ENCODE results near the gene ROBO1.

Gene ROBO1

DNA sequence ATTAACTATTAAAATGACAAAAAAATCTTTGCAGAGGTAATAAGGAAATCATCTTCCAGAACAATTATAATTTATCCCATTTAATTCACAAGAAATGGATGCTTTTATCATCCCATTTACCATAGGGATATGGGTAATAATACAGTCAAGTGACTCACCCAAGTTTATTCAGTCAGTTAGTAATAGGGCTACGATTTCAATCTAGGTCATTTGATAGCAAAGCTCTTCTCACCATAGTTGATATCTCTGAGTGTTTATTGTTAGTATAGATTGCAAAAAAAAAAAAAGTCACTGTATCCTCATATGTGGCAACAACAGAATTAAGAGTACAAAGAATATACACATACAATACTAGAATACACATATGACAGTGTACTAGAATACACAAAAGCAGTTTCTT lies 797.1 kb downstream of the ROBO1 start:
- H3K4me3 ChIP-seq (ENCODE audit: low read length in 2 of 2): no peak overlapping the region
- no peaks in the 10 kb centered on the region for H3K9me3 ChIP-seq (ENCODE audit: control insufficient read depth in 2 of 2, low read length in 2 of 2)
- no peaks in the 10 kb centered on the region for H3K36me3 ChIP-seq (ENCODE audit: control insufficient read depth in 2 of 2, insufficient read depth in 2 of 2, low read length in 2 of 2)
- no peaks in the 10 kb centered on the region for H3K4me1 ChIP-seq (ENCODE audit: control insufficient read depth in 2 of 2, insufficient read depth in 2 of 2, low read length in 2 of 2)
- no peaks in the 10 kb centered on the region for H3K27me3 ChIP-seq (ENCODE audit: control insufficient read depth in 2 of 2, insufficient read depth in 2 of 2, low read length in 2 of 2)
- H3K9ac ChIP-seq (ENCODE audit: low read depth in 1 of 2, low read length in 2 of 2): no peak overlapping the region
- no peak overlapping the region for H3K27ac ChIP-seq (ENCODE audit: low read depth in 2 of 2, low read length in 2 of 2)

DNA sequence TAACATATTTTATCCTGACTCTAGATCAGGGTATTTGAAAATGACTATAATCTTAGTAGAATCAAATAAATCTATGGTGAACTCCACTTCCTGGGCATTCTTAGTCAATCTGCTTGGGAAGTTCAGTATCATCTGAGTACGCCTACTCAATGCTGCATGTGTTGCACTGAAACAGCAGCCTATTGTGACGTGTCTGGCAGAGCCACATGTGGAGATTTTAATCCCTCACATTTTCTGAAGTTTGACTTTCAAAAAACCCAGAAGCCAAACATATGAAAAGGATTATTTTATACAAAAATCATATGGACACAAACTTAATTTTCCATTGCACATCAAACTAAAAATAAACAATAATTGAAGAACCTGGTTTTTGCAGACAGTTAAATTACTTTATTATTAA lies 798.3 kb downstream of the ROBO1 start:
- no peaks in the 10 kb centered on the region for H3K9me3 ChIP-seq (ENCODE audit: control insufficient read depth in 2 of 2, low read length in 2 of 2)
- no peak overlapping the region for H3K4me3 ChIP-seq (ENCODE audit: low read length in 2 of 2)
- no peak overlapping the region for H3K27ac ChIP-seq (ENCODE audit: low read depth in 2 of 2, low read length in 2 of 2)
- H3K27me3 ChIP-seq (ENCODE audit: control insufficient read depth in 2 of 2, insufficient read depth in 2 of 2, low read length in 2 of 2): no peaks in the 10 kb centered on the region
- no peaks in the 10 kb centered on the region for H3K36me3 ChIP-seq (ENCODE audit: control insufficient read depth in 2 of 2, insufficient read depth in 2 of 2, low read length in 2 of 2)
- no peak overlapping the region for H3K9ac ChIP-seq (ENCODE audit: low read depth in 1 of 2, low read length in 2 of 2)
- no peaks in the 10 kb centered on the region for H3K4me1 ChIP-seq (ENCODE audit: control insufficient read depth in 2 of 2, insufficient read depth in 2 of 2, low read length in 2 of 2)

DNA sequence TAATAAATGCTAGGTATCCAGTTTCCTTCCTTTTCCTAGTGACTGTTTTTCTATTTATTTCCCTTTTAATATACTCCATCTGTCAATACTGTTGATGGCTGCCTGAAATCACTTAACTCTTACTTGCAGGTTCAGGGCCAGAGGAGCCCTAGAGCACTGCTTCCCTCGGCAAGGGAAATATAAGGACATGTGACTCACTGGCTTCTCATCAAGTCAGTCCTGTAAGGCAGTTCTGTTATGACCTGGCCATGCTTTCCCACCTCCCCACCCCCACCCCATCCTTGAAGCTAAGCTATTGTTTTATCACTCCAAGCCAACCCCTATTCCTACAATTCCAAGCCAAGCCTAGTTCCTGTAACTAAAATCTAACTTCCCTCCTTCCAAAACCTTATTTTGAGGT lies 800.7 kb downstream of the ROBO1 start:
- Histone ChIP-seq H3K4me1 (ENCODE audit: control insufficient read depth in 2 of 2, insufficient read depth in 2 of 2, low read length in 2 of 2) (no peaks in the 10 kb centered on the region), H3K27me3 (ENCODE audit: control insufficient read depth in 2 of 2, insufficient read depth in 2 of 2, low read length in 2 of 2) (no peaks in the 10 kb centered on the region), H3K4me3 (ENCODE audit: low read length in 2 of 2) (no peak overlapping the region), H3K36me3 (ENCODE audit: control insufficient read depth in 2 of 2, insufficient read depth in 2 of 2, low read length in 2 of 2) (no peaks in the 10 kb centered on the region), H3K9me3 (ENCODE audit: control insufficient read depth in 2 of 2, low read length in 2 of 2) (no peaks in the 10 kb centered on the region), H3K27ac (ENCODE audit: low read depth in 2 of 2, low read length in 2 of 2) (no peak overlapping the region), H3K9ac (ENCODE audit: low read depth in 1 of 2, low read length in 2 of 2) (no peak overlapping the region)

DNA sequence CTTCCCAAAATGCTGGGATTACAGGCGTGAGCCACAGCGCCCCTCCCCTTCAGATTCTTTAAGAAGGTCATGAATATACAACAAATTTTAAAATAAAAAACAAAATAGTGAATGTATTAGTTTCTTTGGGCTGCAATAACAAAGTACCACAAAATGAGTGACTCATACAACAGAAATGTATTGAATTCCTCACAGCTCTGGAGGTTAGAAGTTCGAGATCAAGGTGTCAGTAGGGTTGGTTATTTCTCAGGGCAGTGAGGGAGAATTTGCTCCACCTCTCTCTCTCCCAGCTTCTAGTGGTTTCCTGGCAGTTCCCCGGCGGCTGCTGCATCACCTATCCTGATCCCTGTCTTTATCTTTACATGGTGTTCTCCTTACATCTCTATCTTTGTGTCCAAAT lies 804.0 kb downstream of the ROBO1 start:
- Histone ChIP-seq H3K9me3 (ENCODE audit: control insufficient read depth in 2 of 2, low read length in 2 of 2) (no peaks in the 10 kb centered on the region), H3K36me3 (ENCODE audit: control insufficient read depth in 2 of 2, insufficient read depth in 2 of 2, low read length in 2 of 2) (no peaks in the 10 kb centered on the region), H3K27me3 (ENCODE audit: control insufficient read depth in 2 of 2, insufficient read depth in 2 of 2, low read length in 2 of 2) (no peaks in the 10 kb centered on the region)

DNA sequence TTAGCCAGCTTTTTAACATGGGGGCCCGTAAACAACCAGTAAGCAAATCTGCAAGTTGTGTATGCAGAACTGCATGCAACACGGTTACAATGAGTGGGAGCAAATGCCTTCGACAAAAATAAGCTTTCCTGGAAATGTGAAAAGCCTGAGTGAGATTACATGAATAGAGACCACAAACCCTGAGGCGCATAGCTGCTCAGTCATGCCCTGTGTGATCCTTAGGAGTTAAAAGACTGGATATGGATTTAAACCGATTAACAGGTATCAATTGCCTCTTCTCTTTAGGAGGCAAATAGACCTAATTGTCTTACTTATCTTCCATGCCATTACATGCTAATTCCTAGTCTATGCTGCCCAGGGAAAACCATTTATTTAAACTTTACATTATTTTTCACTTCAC lies 810.3 kb downstream of the ROBO1 start:
- Histone ChIP-seq H3K9ac (ENCODE audit: low read depth in 1 of 2, low read length in 2 of 2) (no peak overlapping the region), H3K36me3 (ENCODE audit: control insufficient read depth in 2 of 2, insufficient read depth in 2 of 2, low read length in 2 of 2) (no peaks in the 10 kb centered on the region), H3K4me1 (ENCODE audit: control insufficient read depth in 2 of 2, insufficient read depth in 2 of 2, low read length in 2 of 2) (no peaks in the 10 kb centered on the region), H3K4me3 (ENCODE audit: low read length in 2 of 2) (no peak overlapping the region), H3K27me3 (ENCODE audit: control insufficient read depth in 2 of 2, insufficient read depth in 2 of 2, low read length in 2 of 2) (no peaks in the 10 kb centered on the region), H3K9me3 (ENCODE audit: control insufficient read depth in 2 of 2, low read length in 2 of 2) (no peaks in the 10 kb centered on the region), H3K27ac (ENCODE audit: low read depth in 2 of 2, low read length in 2 of 2) (no peak overlapping the region)

More for the DNA sequence above, 804.0 kb downstream of the ROBO1 start:
- Histone ChIP-seq H3K27ac (ENCODE audit: low read depth in 2 of 2, low read length in 2 of 2) (no peak overlapping the region), H3K4me3 (ENCODE audit: low read length in 2 of 2) (no peak overlapping the region), H3K9ac (ENCODE audit: low read depth in 1 of 2, low read length in 2 of 2) (no peak overlapping the region), H3K4me1 (ENCODE audit: control insufficient read depth in 2 of 2, insufficient read depth in 2 of 2, low read length in 2 of 2) (no peaks in the 10 kb centered on the region)

DNA sequence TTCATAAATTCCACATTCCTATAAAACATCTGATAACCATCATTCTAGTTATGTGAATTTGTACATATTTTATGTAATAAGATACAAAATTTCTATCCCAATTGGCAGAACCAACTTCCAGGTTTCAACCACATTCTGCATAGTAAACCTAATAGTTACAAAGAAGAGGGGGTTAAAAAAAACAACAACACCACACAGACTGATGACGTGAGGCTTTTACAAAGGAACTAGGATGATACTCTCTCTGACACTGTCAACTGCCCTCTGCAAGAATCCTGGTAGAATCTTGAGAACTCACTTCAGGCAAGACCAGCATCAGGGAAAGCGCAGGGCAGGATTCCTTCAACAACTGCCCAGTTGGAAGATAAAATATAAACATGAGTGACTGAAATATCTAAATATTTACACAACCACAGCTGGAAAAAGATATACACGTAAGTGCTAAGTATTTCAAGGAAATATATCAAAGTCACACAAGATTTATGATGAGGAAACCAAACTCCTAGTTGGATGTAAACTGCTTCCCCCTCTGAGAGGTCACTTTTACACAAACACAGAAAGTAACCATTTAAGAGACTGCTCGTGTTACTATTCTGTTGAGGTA lies 816.4 kb downstream of the ROBO1 start:
- H3K9ac ChIP-seq (ENCODE audit: low read depth in 1 of 2, low read length in 2 of 2): no peak overlapping the region
- no peaks in the 10 kb centered on the region for H3K27me3 ChIP-seq (ENCODE audit: control insufficient read depth in 2 of 2, insufficient read depth in 2 of 2, low read length in 2 of 2)
- no peaks in the 10 kb centered on the region for H3K4me1 ChIP-seq (ENCODE audit: control insufficient read depth in 2 of 2, insufficient read depth in 2 of 2, low read length in 2 of 2)
- no peaks in the 10 kb centered on the region for H3K36me3 ChIP-seq (ENCODE audit: control insufficient read depth in 2 of 2, insufficient read depth in 2 of 2, low read length in 2 of 2)
- no peak overlapping the region for H3K4me3 ChIP-seq (ENCODE audit: low read length in 2 of 2)
- no peak overlapping the region for H3K27ac ChIP-seq (ENCODE audit: low read depth in 2 of 2, low read length in 2 of 2)
- no peaks in the 10 kb centered on the region for H3K9me3 ChIP-seq (ENCODE audit: control insufficient read depth in 2 of 2, low read length in 2 of 2)

DNA sequence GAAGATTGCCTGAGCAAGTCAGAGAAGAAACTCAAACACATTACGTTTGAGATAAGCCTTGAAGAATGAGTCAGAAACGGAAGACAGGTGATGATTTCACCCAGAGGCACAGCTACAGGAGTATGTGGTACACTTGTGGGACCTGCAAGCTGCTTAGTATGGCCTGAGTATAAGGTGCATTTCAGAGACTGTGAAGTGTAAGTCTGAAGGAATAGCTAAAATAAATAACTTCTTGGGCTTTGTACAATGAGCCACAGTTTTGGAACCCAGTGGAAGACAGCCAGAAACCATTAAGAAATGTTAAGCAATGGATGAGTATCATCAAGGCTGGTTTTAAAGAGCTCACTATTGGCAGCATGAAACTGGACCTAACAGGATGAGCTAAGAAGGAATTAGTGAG lies 826.2 kb downstream of the ROBO1 start:
- H3K4me3 ChIP-seq (ENCODE audit: low read length in 2 of 2): no peak overlapping the region

DNA sequence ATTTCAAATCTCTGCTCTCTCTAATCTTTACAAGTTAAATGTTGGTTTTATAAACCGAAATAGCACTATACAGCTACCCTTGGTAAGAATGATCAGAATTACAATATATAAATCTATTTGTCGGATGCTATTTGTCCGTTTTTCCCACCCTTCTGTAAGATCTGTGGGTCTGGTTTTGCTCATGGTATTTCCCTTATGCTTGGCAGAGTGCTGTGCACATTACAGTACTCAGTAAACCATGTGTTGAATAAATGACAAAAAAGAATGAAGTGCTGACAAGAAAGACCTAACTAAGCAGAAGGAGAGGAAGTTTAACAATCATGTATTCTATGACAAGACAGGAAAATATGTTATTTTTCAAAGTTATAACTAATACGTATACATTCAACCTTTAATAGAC lies 827.2 kb downstream of the ROBO1 start:
- Histone ChIP-seq H3K4me3 (ENCODE audit: low read length in 2 of 2) (no peak overlapping the region), H3K4me1 (ENCODE audit: control insufficient read depth in 2 of 2, insufficient read depth in 2 of 2, low read length in 2 of 2) (no peaks in the 10 kb centered on the region), H3K27ac (ENCODE audit: low read depth in 2 of 2, low read length in 2 of 2) (no peak overlapping the region), H3K9ac (ENCODE audit: low read depth in 1 of 2, low read length in 2 of 2) (no peak overlapping the region), H3K27me3 (ENCODE audit: control insufficient read depth in 2 of 2, insufficient read depth in 2 of 2, low read length in 2 of 2) (no peaks in the 10 kb centered on the region), H3K9me3 (ENCODE audit: control insufficient read depth in 2 of 2, low read length in 2 of 2) (no peaks in the 10 kb centered on the region), H3K36me3 (ENCODE audit: control insufficient read depth in 2 of 2, insufficient read depth in 2 of 2, low read length in 2 of 2) (no peaks in the 10 kb centered on the region)

More for the DNA sequence above, 826.2 kb downstream of the ROBO1 start:
- H3K4me1 ChIP-seq (ENCODE audit: control insufficient read depth in 2 of 2, insufficient read depth in 2 of 2, low read length in 2 of 2): no peaks in the 10 kb centered on the region
- H3K36me3 ChIP-seq (ENCODE audit: control insufficient read depth in 2 of 2, insufficient read depth in 2 of 2, low read length in 2 of 2): no peaks in the 10 kb centered on the region
- no peaks in the 10 kb centered on the region for H3K9me3 ChIP-seq (ENCODE audit: control insufficient read depth in 2 of 2, low read length in 2 of 2)
- H3K27ac ChIP-seq (ENCODE audit: low read depth in 2 of 2, low read length in 2 of 2): no peak overlapping the region
- H3K9ac ChIP-seq (ENCODE audit: low read depth in 1 of 2, low read length in 2 of 2): no peak overlapping the region
- no peaks in the 10 kb centered on the region for H3K27me3 ChIP-seq (ENCODE audit: control insufficient read depth in 2 of 2, insufficient read depth in 2 of 2, low read length in 2 of 2)

DNA sequence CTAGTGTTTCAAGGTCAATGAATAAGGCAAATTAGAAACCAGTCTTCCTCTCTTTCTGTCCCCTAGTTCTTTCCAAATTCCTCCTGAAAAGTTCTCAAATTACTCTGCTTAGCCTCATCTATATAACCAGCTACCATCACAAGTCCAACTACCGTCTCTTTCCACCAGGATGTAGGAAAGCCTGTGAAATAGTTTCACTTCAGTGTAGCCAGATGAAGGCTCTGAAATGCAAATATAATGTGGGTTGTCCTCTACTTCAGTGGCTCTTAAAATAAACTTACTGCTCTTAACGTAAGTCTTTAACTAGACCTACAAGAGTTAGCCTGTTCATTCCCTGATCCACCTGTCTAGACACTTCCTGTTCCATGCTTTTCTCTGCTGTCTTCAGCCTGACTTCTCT lies 827.7 kb downstream of the ROBO1 start:
- Histone ChIP-seq H3K9me3 (ENCODE audit: control insufficient read depth in 2 of 2, low read length in 2 of 2) (no peaks in the 10 kb centered on the region), H3K4me1 (ENCODE audit: control insufficient read depth in 2 of 2, insufficient read depth in 2 of 2, low read length in 2 of 2) (no peaks in the 10 kb centered on the region), H3K27me3 (ENCODE audit: control insufficient read depth in 2 of 2, insufficient read depth in 2 of 2, low read length in 2 of 2) (no peaks in the 10 kb centered on the region), H3K27ac (ENCODE audit: low read depth in 2 of 2, low read length in 2 of 2) (no peak overlapping the region), H3K4me3 (ENCODE audit: low read length in 2 of 2) (no peak overlapping the region), H3K36me3 (ENCODE audit: control insufficient read depth in 2 of 2, insufficient read depth in 2 of 2, low read length in 2 of 2) (no peaks in the 10 kb centered on the region), H3K9ac (ENCODE audit: low read depth in 1 of 2, low read length in 2 of 2) (no peak overlapping the region)

DNA sequence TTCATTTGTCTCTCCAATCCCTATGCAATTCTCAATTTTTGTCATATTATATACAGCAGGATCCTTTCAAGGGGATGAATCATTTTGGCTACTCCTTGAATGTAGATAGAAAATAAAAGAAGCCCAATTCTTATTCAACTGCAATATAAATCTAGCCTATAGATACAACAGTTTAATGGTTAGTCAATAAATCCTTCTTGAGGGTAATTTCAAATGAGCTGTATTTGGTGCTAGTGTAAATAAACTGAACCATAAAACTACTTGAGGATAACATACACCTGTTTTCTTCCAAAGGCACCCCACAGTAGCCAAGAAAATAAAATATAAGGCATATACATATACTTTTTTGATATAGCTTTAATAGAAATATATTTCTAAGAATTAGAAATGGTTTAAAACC lies 830.3 kb downstream of the ROBO1 start:
- no peaks in the 10 kb centered on the region for H3K27me3 ChIP-seq (ENCODE audit: control insufficient read depth in 2 of 2, insufficient read depth in 2 of 2, low read length in 2 of 2)
- no peak overlapping the region for H3K4me3 ChIP-seq (ENCODE audit: low read length in 2 of 2)
- no peak overlapping the region for H3K9ac ChIP-seq (ENCODE audit: low read depth in 1 of 2, low read length in 2 of 2)
- H3K4me1 ChIP-seq (ENCODE audit: control insufficient read depth in 2 of 2, insufficient read depth in 2 of 2, low read length in 2 of 2): no peaks in the 10 kb centered on the region
- no peaks in the 10 kb centered on the region for H3K9me3 ChIP-seq (ENCODE audit: control insufficient read depth in 2 of 2, low read length in 2 of 2)
- no peak overlapping the region for H3K27ac ChIP-seq (ENCODE audit: low read depth in 2 of 2, low read length in 2 of 2)
- H3K36me3 ChIP-seq (ENCODE audit: control insufficient read depth in 2 of 2, insufficient read depth in 2 of 2, low read length in 2 of 2): no peaks in the 10 kb centered on the region

DNA sequence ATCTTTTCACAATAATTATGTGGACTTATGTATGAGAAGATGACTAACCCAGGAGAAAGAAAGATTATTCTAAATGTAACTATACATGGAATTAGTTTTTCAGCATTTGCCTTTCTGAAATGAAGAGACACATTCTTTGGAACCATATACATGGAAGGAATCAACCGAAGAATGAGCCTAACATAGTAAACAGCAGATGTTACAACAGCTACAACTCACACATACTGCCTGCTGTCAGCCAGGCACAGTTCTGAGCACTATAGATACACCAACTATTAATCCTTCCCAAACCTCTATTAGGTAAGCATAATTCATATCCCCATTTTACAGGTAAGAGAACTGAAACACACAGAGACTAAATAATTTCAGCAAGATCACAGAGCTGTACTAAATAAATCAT lies 840.0 kb downstream of the ROBO1 start:
- Histone ChIP-seq H3K27ac (ENCODE audit: low read depth in 2 of 2, low read length in 2 of 2) (no peak overlapping the region), H3K4me3 (ENCODE audit: low read length in 2 of 2) (no peak overlapping the region), H3K4me1 (ENCODE audit: control insufficient read depth in 2 of 2, insufficient read depth in 2 of 2, low read length in 2 of 2) (no peaks in the 10 kb centered on the region), H3K36me3 (ENCODE audit: control insufficient read depth in 2 of 2, insufficient read depth in 2 of 2, low read length in 2 of 2) (no peaks in the 10 kb centered on the region), H3K9me3 (ENCODE audit: control insufficient read depth in 2 of 2, low read length in 2 of 2) (no peaks in the 10 kb centered on the region), H3K9ac (ENCODE audit: low read depth in 1 of 2, low read length in 2 of 2) (no peak overlapping the region), H3K27me3 (ENCODE audit: control insufficient read depth in 2 of 2, insufficient read depth in 2 of 2, low read length in 2 of 2) (no peaks in the 10 kb centered on the region)

Measured in mucosa of rectum (tissue), 2 donors.